Measurements from ENCODE around the gene SLC29A3.

Gene SLC29A3

DNA sequence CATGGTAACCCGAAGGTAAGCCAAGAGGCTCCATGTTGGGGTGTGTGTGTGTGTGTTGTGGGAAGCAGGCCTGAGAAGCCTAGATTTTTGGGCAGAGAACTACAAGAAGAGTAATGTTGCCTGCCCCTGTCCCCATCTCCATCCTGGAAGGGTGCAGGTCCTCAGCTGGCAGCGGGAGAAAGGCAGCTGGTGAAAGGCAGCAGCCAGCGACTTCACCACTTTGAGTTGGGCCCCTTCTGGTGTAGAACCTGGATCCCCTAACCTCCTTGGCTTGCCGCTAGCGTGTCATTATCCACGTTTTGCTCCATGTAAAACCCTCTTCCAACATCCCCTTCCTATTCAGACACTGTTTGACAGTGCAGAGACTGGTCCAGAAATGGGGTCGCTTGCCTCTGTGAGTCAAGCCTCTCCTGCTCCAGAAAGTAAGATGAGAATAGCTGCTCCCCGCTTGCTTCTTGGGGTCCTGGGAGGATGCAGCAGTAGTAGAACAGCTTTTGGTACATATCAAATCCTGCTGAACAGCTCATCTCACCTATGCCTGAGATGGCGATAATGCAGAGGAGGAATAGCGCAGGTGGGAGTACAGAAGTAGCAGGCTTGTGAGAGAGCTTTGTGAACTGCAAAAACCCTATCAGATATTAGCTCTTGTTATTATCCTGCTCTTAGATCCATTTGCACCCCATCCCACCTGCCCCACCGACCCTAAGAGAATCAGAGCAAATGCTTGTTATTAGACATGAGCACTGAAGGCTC is 55.6 kb downstream of the SLC29A3 start:
- DNase-seq, result no peak

DNA sequence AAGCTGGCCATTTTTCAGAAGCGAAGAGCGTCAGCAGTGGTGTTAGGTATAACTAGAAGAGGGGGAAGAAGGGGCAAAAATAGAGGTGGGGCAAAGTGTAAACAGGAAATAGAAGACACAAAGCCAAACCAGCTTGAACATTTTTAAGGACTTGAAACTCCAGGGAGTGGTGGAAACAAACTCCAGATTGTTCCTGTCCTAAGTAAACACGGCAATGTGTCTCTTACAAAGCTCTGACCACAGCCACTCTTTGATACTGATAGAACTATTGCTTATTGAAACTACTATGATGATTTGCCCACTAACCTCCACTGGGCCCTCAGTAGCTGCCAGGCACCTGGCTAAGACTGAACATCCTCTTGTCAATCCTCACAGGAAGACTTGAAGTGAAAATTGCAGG is 56.9 kb downstream of the SLC29A3 start:
- no peak for DNase-seq

GRCh38 chr10:71378336-71379117 is 59.5 kb downstream of the SLC29A3 start:
- no peak for DNase-seq

- no peak for DNase-seq
Observed at GRCh38 chr10:71379118-71379766, 60.2 kb downstream of the SLC29A3 start.

DNA sequence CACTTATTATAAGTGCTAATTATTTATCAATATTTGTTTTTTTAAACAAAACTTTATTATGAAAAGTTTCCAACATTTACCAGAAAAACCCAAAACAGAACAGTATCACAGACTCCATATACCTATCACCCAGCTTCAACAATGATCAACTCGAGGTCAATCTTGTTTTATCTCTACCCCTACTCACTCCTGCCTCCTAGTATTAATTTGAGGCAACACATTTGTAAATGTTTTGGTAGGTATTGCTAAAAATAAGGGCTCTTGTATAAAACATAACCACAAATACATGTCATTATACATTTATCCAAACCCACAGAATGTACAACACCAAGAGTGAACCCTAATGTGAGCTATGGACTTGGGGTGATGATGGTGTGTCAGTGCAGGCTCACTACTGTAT is 61.8 kb downstream of the SLC29A3 start:
- no peak for DNase-seq

- no peak for DNase-seq
Observed at GRCh38 chr10:71381611-71382010, 62.6 kb downstream of the SLC29A3 start.

GRCh38 chr10:71382028-71382427 is 63.0 kb downstream of the SLC29A3 start:
- DNase-seq, result no peak

DNA sequence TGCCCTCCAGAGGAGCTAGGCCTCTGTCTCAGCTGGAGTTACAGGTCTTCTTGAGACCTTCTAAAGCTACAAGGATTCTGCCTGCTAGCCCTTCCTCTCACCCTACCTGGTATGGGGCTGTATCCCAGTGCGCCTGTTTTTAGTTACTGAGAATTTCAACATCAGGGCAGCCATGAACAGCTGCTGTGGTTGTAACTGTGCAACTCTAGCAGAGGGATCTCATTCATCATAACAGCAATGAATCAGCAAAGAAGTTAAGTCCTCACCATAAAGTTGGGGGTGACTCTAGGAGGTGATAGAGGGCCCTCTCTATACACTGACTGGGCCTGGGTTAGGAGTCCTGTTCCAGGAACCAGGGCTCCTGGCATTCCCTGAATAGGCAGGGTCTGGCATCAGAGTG is 63.7 kb downstream of the SLC29A3 start:
- no peak for DNase-seq

- DNase-seq, result peak in 1 of 2 experiments; percentile 34
Observed at GRCh38 chr10:71383972-71384687, 65.1 kb downstream of the SLC29A3 start.

GRCh38 chr10:71388171-71388570 is 69.1 kb downstream of the SLC29A3 start:
- DNase-seq, result no peak

- no peak for DNase-seq
Observed at GRCh38 chr10:71388583-71389310, 69.7 kb downstream of the SLC29A3 start.

DNA sequence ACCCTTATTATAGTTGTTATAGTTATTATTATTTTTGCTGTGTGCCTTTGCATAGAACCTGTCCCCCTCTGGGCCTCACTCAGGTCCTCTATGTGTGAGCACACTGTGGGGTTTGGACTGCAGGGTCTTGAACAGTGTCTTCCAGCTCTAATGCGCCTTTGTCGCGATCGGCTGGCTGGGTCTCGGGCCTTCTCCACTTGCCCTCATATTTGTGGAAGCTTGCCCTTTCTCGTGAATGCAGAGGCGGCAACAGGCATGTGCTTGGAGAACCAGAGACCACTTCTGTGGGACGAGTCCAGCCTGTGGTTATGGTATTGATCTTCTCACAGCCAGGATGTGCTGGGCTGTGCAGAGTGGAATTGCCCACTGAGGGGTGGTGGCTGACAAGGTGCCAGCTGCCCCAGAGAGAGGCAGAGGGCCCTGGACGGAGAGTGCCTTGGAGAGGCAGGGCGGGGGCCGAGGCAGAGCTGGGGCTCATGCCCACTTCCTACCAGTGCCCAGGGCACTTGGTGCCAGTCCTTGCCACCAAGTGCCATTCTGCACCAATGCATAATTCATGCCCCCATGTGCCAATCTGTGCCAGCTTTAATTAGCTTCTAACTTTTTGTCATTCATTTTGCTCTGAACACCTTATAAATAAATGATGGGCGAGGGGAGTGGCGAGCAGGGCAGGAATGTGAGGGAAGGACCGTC is 70.9 kb downstream of the SLC29A3 start:
- no peak for DNase-seq

DNA sequence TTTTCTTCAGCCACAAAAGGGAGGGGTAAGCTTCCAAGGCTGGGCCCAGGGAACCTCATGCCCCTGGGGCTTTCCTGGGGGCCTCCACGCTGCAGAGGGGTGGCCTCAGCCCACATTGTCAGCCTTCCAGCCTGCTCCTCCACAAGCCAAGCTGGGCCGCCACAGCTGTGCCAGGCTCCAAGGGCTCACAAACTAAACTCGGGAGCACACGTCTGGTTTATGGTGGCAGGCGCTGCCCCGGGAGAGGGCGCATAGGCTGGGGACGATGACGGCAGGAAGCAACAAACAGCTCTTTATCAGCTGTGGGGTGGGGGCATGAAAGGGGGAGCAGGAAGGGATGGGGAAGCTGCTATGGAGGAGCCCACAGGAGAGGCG is 71.4 kb downstream of the SLC29A3 start:
- no peak for DNase-seq

- DNase-seq, result no peak
Observed at GRCh38 chr10:71390921-71391690, 72.0 kb downstream of the SLC29A3 start.

- no peak for DNase-seq
Observed at GRCh38 chr10:71391701-71392100, 72.6 kb downstream of the SLC29A3 start.

- DNase-seq, result no peak
Observed at GRCh38 chr10:71392292-71392691, 73.2 kb downstream of the SLC29A3 start.

GRCh38 chr10:71392791-71393781 is 74.0 kb downstream of the SLC29A3 start:
- no peak for DNase-seq

DNA sequence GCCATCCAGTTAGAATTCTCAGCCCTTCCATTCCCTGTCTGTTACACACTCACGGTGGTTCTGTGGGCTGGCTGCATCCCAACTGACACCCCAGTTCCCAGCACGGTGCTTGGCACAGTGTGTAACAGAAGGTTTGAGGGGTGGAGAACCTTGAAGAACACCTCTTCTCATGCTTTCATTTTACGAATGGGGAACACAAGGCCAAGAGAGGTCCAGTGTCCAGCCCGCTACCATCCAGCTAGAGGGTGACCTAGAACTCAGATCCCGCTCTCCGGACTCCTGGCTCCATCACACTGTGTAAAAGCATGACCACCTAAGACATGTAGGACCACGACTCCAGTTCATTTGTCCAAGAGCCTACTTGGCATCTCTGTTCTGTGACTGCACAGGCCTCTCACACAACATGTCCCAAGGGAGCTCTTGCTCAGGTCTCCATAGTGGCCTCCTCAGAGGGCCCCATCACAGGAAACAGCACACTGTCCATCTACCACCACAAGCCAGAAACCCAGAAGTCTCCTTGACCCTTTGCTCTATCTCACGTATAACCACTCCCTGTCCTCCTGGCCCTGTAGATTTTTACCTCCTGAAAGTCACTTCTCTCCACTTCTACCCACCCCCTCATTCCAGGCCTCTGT is 74.9 kb downstream of the SLC29A3 start:
- no peak for DNase-seq

DNA sequence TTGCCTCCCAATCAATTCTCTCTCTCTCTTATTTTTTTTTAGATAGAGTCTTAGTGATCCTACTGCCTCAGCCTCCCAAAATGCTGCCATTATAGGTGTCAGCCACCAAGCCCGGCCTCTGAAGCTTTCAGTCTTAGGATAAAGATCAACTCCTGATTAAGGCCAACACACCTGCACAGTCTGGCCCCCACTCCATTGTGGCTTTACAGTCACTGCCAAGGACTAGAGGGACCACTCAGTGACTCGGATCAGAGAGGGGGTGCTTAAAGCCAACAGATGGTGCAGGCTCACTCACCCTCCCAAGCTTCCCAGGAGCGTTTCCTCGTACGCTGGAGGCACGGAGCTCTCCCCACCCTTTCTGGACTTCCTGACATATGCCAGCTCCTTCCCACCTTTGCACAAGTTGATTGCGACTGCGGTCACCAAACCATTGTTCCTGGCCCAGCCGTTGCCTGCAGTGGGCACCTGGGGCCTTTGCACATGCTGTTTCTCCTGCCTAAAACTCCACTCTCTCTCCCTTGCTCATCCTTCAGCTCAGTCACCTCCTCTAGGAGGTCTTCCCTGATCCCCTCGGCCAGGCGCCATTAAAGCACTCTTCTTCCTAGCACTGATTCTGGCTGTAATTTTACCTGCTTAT is 76.0 kb downstream of the SLC29A3 start:
- no peak for DNase-seq

Data from SW 1271 (cell line).